ENCODE data around the gene NFKB2. TPM values are rescaled to one million over a fixed set of nuclear protein-coding genes. Genes with fewer than 3 reads are reported as not detected.

NFKB2 gene
- total RNA-seq, 1 donor from 2014 or later = 17.2 TPM

DNA sequence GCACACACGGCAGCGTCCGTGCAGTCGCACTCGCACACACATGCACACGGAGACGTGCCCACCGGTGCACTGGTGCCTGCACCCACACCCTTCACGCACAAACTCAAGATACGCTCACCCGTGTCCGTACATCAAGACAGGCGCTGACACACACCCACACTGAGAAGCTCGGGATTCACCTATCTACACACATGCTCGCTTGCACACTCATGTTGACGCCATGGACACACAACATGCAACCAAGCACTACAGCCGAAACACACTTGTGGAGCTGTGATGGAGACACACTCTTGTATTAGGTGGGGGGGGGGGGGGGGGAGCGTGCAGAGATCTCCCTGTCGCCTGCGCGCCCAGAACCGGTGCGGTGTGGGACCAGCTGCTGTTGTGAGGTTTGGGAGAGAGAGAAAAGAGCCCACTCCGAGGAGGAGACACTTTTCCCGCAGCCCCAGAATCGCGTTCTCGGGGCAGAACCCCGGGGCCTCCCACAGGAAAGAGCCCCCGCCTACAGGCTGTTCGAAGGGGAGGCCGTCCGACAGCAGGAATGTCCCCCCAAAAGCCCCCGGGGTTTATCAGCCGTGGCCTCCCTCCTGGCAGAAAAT, 605 bp upstream of the NFKB2 start:
- DNase-seq (ENCODE audit: low read depth, low spot score) = no peak

DNA sequence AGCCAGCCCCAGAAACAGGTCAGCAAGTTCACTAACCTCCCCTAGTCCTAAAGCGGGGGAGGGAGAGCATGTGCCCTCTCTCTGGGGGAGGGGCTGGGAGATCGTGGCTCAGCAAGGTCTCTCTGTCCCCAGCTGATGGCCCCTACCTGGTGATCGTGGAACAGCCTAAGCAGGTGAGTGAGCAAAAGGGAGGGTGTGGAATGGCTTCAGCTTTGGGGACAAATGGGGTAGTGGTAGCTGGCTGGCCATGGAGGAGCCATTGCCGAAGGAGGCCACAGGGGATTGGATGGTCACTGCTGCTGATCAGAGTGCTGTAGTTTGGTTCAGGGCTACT, 779 bp downstream of the NFKB2 start:
- DNase-seq (ENCODE audit: low read depth, low spot score) = no peak

DNA sequence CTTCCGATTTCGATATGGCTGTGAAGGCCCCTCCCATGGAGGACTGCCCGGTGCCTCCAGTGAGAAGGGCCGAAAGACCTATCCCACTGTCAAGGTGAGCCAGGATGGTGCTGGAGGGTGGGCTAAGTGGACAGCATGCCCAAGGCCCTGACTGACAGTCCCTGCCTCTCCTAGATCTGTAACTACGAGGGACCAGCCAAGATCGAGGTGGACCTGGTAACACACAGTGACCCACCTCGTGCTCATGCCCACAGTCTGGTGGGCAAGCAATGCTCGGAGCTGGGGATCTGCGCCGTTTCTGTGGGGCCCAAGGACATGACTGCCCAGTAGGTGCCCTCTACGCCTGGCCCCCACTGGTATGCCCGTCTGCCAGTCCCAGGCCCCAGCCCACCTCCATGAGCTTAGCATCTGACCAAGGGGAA, 1.2 kb downstream of the NFKB2 start:
- no peak for DNase-seq (ENCODE audit: low read depth, low spot score)

DNA sequence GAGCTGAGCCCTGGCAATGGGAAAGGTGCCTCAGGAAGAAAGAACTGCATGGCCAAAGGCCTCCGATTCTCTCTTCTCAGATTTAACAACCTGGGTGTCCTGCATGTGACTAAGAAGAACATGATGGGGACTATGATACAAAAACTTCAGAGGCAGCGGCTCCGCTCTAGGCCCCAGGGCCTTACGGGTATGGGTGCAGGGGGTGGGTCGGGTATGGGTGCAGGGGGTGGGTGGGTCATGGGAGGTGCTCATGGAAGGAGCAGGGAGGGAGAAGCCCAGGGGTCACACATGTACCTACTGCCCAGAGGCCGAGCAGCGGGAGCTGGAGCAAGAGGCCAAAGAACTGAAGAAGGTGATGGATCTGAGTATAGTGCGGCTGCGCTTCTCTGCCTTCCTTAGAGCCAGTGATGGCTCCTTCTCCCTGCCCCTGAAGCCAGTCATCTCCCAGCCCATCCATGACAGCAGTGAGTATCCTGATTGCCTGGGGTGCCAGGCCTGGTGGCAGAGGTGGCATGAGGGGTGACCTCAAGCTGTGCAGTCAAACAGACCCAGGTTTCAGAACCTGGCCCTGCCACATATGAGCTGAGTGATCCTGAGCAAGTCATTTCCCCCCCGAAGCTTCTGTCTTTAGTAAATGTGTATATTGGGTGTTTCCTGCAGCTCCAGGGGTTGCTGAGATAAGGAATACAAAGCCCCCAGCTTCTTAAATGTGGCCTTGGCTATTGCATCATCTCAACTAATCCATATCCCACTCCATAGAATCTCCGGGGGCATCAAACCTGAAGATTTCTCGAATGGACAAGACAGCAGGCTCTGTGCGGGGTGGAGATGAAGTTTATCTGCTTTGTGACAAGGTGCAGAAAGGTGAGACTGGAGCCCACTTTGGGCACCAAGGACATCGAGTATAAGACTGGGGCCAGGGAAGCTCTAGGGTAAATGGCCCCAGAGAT, 2.0 kb downstream of the NFKB2 start:
- DNase-seq (ENCODE audit: low read depth, low spot score) = no peak

DNA sequence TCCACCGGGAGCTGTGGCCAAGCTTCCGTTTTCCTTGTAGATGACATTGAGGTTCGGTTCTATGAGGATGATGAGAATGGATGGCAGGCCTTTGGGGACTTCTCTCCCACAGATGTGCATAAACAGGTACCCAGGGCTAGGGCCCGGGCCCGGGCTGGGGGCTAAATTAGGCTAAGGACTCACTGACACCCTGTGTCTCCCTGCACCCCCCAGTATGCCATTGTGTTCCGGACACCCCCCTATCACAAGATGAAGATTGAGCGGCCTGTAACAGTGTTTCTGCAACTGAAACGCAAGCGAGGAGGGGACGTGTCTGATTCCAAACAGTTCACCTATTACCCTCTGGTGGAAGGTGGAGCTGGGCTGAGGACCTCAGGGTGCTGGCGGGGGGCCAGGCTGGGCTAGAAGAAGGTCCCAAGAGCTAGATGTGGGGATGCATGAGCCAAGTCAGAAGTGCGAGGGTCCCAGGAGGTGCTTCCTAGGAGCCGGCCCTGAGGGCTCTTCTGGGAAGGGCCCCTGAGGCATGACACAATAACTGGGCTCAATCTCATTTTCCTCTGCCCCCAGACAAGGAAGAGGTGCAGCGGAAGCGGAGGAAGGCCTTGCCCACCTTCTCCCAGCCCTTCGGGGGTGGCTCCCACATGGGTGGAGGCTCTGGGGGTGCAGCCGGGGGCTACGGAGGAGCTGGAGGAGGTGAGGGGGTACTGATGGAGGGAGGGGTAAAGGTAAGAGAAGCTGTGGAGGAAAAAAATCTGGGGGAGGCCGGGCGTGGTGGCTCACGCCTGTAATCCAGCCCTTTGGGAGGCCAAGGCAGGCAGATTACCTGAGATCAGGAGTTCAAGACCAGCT, 2.9 kb downstream of the NFKB2 start:
- no peak for DNase-seq (ENCODE audit: low read depth, low spot score)

DNA sequence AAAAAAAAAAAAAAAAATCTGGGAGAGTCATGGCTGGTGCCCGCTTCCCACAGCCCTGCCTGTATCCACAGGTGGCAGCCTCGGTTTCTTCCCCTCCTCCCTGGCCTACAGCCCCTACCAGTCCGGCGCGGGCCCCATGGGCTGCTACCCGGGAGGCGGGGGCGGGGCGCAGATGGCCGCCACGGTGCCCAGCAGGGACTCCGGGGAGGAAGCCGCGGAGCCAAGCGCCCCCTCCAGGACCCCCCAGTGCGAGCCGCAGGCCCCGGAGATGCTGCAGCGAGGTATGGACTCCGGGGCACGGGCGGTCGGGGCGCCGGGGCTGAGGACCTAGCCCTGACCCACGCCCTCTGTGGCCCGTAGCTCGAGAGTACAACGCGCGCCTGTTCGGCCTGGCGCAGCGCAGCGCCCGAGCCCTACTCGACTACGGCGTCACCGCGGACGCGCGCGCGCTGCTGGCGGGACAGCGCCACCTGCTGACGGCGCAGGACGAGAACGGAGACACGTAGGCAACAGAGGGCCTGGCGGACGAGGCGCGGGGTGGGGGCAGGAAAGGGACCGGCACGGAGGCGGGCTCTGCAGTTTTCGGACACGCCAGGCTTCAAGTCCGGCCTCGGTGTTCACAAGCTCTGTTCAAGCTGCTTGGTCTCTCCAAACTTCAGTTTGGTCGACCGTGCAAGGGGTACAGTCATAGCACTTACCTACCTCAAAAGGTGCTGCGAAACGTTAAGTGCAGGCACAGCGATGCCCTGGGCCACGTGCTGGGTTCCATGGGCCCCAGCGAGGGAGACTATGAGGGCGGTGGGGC, 3.9 kb downstream of the NFKB2 start:
- DNase-seq (ENCODE audit: low read depth, low spot score) = no peak

DNA sequence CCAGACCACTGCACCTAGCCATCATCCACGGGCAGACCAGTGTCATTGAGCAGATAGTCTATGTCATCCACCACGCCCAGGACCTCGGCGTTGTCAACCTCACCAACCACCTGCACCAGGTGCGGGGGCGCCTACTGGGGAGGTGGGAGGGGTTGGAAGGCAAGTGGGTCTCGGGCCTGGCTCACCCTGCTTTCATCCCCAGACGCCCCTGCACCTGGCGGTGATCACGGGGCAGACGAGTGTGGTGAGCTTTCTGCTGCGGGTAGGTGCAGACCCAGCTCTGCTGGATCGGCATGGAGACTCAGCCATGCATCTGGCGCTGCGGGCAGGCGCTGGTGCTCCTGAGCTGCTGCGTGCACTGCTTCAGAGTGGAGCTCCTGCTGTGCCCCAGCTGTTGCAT, 4.6 kb downstream of the NFKB2 start:
- no peak for DNase-seq (ENCODE audit: low read depth, low spot score)

DNA sequence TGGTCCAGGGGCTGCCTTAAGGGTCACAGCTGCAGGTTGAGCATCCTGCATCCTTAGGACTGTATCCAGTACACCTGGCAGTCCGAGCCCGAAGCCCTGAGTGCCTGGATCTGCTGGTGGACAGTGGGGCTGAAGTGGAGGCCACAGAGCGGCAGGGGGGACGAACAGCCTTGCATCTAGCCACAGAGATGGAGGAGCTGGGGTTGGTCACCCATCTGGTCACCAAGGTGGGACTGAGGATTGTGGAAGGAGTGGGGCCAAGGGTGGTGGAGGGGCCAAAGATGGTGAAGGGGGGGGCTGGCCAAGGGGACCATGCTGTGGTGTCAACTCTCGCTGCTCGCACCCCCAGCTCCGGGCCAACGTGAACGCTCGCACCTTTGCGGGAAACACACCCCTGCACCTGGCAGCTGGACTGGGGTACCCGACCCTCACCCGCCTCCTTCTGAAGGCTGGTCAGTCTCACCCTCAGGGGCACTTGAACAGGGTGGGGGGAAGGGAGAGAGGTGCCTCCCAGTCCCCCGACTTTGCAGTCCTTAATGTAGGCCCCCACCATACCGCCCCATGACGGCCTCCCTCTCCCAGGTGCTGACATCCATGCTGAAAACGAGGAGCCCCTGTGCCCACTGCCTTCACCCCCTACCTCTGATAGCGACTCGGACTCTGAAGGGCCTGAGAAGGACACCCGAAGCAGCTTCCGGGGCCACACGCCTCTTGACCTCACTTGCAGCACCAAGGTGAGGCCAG, 5.3 kb downstream of the NFKB2 start:
- no peak for DNase-seq (ENCODE audit: low read depth, low spot score)

DNA sequence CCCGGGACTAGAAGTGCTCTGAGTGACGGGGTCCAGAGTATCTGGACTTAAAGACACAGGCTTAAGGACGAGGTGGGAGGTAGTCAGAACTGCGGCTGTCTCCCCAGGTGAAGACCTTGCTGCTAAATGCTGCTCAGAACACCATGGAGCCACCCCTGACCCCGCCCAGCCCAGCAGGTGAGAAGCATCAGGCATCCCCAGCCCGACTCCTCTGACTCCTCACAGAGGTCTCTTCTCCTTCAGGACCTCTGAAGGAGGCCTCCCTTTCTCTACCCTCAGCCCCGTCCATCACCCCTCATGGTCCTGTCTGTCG, 5.8 kb downstream of the NFKB2 start:
- no peak for DNase-seq (ENCODE audit: low read depth, low spot score)

DNA sequence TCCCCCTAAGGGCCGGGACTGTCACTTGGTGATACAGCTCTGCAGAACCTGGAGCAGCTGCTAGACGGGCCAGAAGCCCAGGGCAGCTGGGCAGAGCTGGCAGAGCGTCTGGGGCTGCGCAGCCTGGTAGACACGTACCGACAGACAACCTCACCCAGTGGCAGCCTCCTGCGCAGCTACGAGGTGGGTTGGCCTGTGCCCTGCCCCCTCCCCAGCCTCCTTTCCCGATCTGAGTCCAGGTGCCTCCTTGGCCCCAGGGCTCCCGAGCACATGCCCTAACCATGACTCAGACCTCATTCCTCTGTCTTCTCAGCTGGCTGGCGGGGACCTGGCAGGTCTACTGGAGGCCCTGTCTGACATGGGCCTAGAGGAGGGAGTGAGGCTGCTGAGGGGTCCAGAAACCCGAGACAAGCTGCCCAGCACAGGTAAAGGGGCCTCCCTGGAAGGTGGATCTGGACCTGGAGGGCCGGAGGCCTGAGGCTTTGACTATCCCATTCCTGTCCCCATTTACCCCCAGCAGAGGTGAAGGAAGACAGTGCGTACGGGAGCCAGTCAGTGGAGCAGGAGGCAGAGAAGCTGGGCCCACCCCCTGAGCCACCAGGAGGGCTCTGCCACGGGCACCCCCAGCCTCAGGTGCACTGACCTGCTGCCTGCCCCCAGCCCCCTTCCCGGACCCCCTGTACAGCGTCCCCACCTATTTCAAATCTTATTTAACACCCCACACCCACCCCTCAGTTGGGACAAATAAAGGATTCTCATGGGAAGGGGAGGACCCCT, 6.4 kb downstream of the NFKB2 start:
- no peak for DNase-seq (ENCODE audit: low read depth, low spot score)

DNA sequence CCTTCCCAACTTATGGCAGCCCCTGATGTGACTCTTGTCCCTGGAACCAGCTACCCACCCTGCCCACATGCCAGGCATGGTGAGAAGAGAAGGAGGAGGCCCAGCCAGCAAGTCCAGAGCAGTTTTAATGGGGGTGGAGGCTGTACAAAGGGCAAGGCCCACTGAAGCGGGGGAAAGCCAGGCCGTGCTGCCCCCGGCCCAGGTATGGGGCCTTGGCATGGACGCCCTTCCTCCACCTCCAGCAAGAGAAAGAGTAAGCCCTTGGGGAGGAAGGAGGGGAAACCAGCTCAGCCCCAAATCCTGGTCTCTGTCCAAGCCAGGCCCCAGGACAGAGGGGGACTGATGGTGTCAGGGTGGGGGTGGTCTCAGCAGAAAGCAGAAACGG, 7.0 kb downstream of the NFKB2 start:
- DNase-seq (ENCODE audit: low read depth, low spot score) = no peak

DNA sequence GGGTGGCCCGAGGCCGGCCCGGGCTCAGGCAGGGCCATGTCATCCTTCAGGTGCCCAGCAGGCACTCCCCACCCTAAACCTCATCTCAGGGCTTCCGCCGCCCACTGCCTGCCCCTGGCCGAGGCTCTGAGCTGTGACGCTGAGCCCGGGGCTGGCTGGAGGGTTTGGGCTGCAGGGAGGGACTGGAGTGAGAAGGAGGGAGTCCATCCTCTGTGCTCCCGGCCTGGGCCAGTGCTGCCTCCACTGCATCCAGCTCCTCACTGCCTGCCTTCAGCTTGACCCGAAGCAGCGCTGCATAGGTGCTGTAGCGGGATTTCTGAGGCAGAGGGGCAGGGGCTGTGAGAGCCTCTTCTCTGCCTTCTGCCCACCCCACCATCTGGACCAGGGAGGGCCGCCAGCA, 7.6 kb downstream of the NFKB2 start:
- DNase-seq (ENCODE audit: low read depth, low spot score) = no peak

DNA sequence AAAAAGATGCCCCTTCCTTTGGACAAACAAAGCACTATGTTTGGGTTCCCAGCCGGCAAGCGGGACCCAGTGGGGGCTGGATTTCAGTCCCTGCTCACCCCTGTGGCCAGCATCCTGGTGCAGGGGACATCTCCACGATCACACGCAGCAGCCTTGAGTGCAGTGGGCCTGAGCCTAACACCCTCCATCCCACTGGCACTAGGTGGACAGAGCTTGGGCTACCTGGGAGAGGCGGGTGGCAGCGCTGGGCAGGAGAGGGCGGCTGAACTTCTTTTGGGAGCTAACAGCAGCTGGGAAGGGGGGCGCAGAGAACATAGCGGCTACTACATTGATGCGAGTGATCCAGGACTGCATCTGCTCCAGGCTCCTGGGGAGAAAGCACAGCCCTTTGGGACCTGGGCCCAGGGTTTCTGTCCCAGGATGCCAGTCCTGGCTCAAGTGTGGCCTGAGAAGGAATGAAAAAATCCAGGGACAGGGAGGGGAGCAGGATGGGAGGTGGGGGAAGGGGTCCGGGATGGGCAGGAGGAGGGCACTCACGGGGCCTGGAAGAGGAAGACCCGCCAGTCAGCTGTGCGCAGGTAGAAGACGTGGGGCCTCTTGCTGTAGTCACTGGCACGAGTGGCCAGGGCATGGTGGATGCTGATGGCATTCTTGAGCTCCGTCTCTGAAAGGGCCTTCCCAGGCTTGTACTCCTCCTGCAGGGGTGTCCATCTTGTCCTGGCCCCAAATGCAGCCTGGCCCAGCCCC, 9.0 kb downstream of the NFKB2 start:
- no peak for DNase-seq (ENCODE audit: low read depth, low spot score)

DNA sequence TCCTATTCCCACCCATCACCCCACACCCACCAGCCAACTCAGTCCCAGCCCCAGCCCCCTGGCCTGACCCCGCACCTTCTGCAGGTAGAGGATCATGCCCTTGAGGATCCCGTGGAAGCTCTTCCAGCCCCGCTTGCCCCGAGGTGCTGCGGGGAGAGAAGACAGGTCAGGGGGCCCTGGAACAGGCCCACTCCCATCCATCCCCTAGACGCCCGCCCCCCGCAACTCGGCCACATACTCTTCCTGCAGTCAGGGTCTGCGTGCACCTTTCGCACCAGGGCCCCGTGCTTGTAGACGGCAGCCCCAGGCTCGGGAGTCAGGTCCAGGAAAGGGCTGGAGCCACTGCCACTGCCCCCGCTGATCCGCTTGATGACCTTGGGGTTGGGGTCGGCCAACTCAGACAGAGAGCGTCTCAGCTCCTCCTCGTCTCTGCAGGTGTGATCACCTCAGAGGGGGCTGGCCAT, 9.6 kb downstream of the NFKB2 start:
- no peak for DNase-seq (ENCODE audit: low read depth, low spot score)

DNA sequence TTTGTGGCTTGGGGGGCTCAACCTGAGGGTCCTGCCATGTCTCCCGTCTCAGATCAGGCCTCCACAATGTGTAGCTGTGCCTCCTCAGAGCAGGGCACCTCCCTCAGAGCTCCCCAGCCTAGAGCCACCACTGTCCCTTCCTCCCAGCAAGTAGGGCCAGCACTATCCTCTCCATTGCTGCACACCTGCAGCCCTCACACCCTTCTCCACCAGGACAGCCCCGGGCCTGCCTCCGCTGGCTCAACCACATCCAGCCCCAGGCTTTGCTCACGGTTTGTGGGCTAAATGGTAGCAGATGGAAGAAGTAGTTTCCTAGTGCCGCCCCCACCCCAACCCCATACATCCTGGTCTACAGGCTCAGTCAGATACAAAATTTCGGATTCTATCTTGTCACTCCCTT, 10.1 kb downstream of the NFKB2 start:
- DNase-seq (ENCODE audit: low read depth, low spot score) = no peak

DNA sequence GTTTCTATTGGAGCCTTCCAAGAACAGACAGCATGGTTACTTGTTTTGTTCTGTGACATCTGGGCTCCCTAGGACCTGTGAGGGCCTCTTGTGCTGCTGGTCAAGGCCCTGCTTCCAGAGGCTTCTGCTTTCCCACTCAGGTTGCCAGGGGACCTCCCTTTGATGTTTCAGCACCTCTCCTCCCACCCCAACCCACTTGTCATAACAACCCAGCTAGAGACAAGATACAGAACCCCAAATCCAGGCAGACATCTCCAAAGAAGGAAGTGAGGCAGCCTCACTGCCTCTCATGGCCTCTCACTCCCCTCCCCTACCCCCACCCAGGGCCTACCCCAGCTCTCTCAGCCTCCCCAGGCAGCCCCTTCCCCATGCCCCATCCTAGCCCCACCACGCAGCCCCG, 11.3 kb downstream of the NFKB2 start:
- no peak for DNase-seq (ENCODE audit: low read depth, low spot score)

DNA sequence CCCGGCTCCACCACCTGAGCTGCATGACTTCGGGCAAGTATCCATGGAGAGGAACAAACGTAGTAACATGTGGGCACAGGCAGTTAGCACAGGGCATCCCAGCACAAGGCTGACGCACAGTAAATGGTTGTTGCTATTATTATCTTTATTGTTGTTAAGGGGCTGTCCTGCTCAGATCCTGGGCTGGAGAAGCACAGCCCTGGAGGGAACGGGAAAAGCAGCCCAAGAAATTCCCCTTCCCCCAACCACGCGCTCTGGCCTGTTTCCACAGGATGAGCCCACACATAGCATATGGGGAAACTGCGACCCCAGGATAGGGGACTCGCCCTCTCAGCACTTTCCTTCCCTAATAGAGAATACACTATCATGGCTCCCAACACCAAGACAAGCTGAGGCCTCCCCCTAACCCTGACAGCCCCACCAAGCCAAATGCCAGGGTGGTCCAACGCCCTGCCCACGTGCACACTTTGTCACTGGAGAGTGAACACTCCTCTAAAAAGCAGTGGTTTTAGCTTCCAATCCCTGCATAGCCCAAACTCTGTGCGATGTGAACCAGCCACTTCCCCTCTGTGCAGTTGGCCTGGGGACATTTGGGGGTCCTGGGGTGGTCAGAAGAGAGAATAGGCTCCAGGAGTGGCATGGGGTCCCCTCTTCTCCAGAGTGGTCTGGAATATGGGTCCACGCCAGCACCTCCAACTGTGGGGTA, 12.1 kb downstream of the NFKB2 start:
- no peak for DNase-seq (ENCODE audit: low read depth, low spot score)

DNA sequence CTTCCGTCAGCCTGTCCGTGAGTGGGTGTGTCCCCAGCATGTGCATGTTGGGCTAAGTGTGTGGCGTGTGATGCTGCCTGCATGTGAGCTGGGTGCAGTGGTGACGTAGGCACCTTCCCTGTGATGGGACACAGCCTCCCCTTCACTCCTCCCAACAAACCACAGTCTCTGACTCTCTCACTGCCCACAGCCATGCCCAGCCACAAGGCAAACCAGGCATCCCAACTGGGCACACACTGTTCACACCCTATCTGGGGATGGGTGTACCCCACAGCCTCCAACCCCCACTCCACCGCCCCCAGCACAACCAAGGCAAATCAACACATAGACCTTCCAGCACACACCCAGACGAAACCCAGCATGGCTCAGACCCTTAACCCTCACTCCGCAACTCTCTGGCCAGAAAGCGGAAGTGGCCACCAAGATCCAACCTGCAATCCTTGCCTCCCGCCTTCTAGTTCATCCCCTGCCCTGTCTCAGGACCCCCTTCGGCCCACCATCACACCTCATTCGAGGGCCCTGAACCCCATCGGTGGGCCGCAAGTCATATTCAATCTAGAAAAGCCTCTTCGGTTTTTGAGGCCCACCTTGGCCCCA, 12.7 kb downstream of the NFKB2 start:
- DNase-seq (ENCODE audit: low read depth, low spot score) = no peak
